HCT116 (cell line): ENCODE results near the gene STK39. TPM values are rescaled to one million over a fixed set of nuclear protein-coding genes. Genes with fewer than 3 reads are reported as not detected.

Source experiments
- ATAC-seq: fragments of 200-7000 bp; cut with Tn5 transposase; 2 replicates; pipeline ENCODE4 v1.9.1; 2020; ENCODE audit warnings: mild to moderate bottlenecking, moderate library complexity
- BruUV-seq: library from RNA; stranded (reverse); fragments of 400-500 nt; replicated peaks from 2 replicates; lab custom pipeline; 2021; lab: Mats Ljungman, UMichigan
- CTCF ChIA-PET: fragments of 300-600 bp; sonication (Branson Sonifier 250); formaldehyde crosslinking; loops from one replicate; lab custom pipeline; 2021; ENCODE audit warnings: antibody characterized with exemption; lab: Charles Lee
- POLR2A ChIA-PET: fragments of 300-600, 350-600 bp; sonication (Branson Sonifier 250); formaldehyde crosslinking; loops from one replicate; lab custom pipeline; 2021; ENCODE audit warnings: antibody characterized with exemption; lab: Charles Lee
- RAD21 ChIA-PET, 2 experiments: fragments of 300-600 bp; sonication (Branson Sonifier 250); formaldehyde crosslinking; loops; one replicate each; lab custom pipeline; 2023; ENCODE audit warnings: low total read pairs in 2 of 2; ENCODE audit not compliant: uncharacterized antibody in 2 of 2, unreplicated experiment in 2 of 2, low non-redundant PET in 1 of 2; lab: Charles Lee
- DNase-seq: peaks from one replicate; pipeline ENCODE4 v3.0.0-alpha.2; 2010; ENCODE audit warnings: low read depth, low spot score
- H2AFZ ChIP-seq: fragments of 200-600 bp; shearing (Covaris generic), sonication (generic); 2 replicates; pipeline ENCODE4 v1.6.1; 2017; ENCODE audit warnings: low read depth, mixed run types, mixed read lengths, antibody characterized with exemption, low read length; ENCODE audit not compliant: poor library complexity, severe bottlenecking
- H3K27ac ChIP-seq: 2 replicates; pipeline ENCODE4 v1.5.1; 2012; ENCODE audit warnings: low read depth, low read length
- H3K27me3 ChIP-seq: fragments of 200-600 bp; sonication (generic); 2 replicates; pipeline ENCODE4 v1.6.1; 2016; ENCODE audit warnings: mixed run types, low read length, mixed read lengths; ENCODE audit not compliant: insufficient read depth
- H3K36me3 ChIP-seq, 2 experiments: fragments of 200-500 bp in 1 of 2; fragments of 200-600 bp in 1 of 2; sonication (Bioruptor generic) in 1 of 2; sonication (generic) in 1 of 2; 2 replicates each; pipeline versions ENCODE4 v1.5.1 to v1.6.1; 2014 to 2016; ENCODE audit warnings: low read length in 2 of 2, inconsistent platforms in 1 of 2, mixed read lengths in 1 of 2, mixed run types in 1 of 2; ENCODE audit not compliant: insufficient read depth in 2 of 2, control insufficient read depth in 1 of 2
- H3K4me1 ChIP-seq, 2 experiments: fragments of 200-600 bp in 1 of 2; sonication (generic) in 1 of 2; 2 replicates each; pipeline versions ENCODE4 v1.5.1 to v1.6.1; 2012 to 2017; ENCODE audit warnings: low read length in 2 of 2, inconsistent platforms in 1 of 2, mild to moderate bottlenecking in 1 of 2, mixed read lengths in 1 of 2, mixed run types in 1 of 2, moderate library complexity in 1 of 2; ENCODE audit not compliant: insufficient read depth in 2 of 2, control insufficient read depth in 1 of 2
- H3K4me2 ChIP-seq: fragments of 200-600 bp; sonication (generic); 2 replicates; pipeline ENCODE4 v1.6.1; 2017; ENCODE audit warnings: mixed run types, low read length, mixed read lengths
- H3K4me3 ChIP-seq, 2 experiments: fragments of 200-600 bp in 1 of 2; sonication (generic) in 1 of 2; replicated peaks in 1 of 2; 2 replicates each; pipeline ENCODE4 v1.5.1; 2011 to 2016; ENCODE audit warnings: low read length in 2 of 2, control low read depth in 1 of 2, low read depth in 1 of 2, mild to moderate bottlenecking in 1 of 2, mixed read lengths in 1 of 2, mixed run types in 1 of 2
- H3K79me2 ChIP-seq: fragments of 200-600 bp; sonication (generic); 2 replicates; pipeline ENCODE4 v1.6.1; 2017; ENCODE audit warnings: mild to moderate bottlenecking, mixed run types, low read length, moderate library complexity, mixed read lengths; ENCODE audit not compliant: insufficient read depth
- H3K9ac ChIP-seq: fragments of 200-600 bp; sonication (generic); 2 replicates; pipeline ENCODE4 v1.6.1; 2016; ENCODE audit warnings: low read length, mixed read lengths
- H3K9me2 ChIP-seq: fragments of 200-600 bp; sonication (generic), shearing (Covaris generic); 2 replicates; pipeline ENCODE4 v1.6.1; 2017; ENCODE audit warnings: mixed run types, mild to moderate bottlenecking, moderate library complexity; ENCODE audit not compliant: insufficient read depth
- H3K9me3 ChIP-seq, 2 experiments: fragments of 200-500 bp in 1 of 2; fragments of 200-600 bp in 1 of 2; sonication (Bioruptor generic) in 1 of 2; sonication (generic) in 1 of 2; 2 replicates each; pipeline ENCODE4 v1.6.1; 2014 to 2017; ENCODE audit warnings: low read length in 2 of 2, mixed read lengths in 2 of 2, inconsistent platforms in 1 of 2, low read depth in 1 of 2, mild to moderate bottlenecking in 1 of 2, mixed run types in 1 of 2, moderate library complexity in 1 of 2; ENCODE audit not compliant: control insufficient read depth in 1 of 2, insufficient read depth in 1 of 2
- H4K20me1 ChIP-seq: fragments of 200-600 bp; sonication (generic), shearing (Covaris generic); 2 replicates; pipeline ENCODE4 v1.6.1; 2017; ENCODE audit warnings: mixed run types, mild to moderate bottlenecking, moderate library complexity; ENCODE audit not compliant: insufficient read depth
- MAX ChIP-seq: IDR thresholded peaks from 2 replicates; pipeline ENCODE4 v1.6.1; 2012
- POLR2A ChIP-seq: IDR thresholded peaks from 2 replicates; pipeline ENCODE4 v1.7.0; 2011; ENCODE audit warnings: borderline replicate concordance; ENCODE audit not compliant: insufficient read depth, insufficient read length; ENCODE audit errors: extremely low read depth
- POLR2AphosphoS5 ChIP-seq: IDR thresholded peaks from 2 replicates; pipeline ENCODE4 v1.6.1; 2011; ENCODE audit warnings: mild to moderate bottlenecking, low read depth, low read length, moderate library complexity
- SIN3A ChIP-seq: IDR thresholded peaks from 2 replicates; pipeline ENCODE4 v1.6.1; 2012; ENCODE audit warnings: low read depth
- SP1 ChIP-seq: IDR thresholded peaks from 2 replicates; pipeline ENCODE4 v1.6.1; 2012; ENCODE audit warnings: low read depth
- SRF ChIP-seq: IDR thresholded peaks from 2 replicates; pipeline ENCODE4 v1.6.1; 2012; ENCODE audit warnings: low read depth
- ZBTB33 ChIP-seq: IDR thresholded peaks from 2 replicates; pipeline ENCODE4 v1.6.1; 2011; ENCODE audit warnings: mild to moderate bottlenecking, low read length, moderate library complexity; ENCODE audit not compliant: insufficient replicate concordance; ENCODE audit errors: extremely low read depth
- intact Hi-C: fragments of 100-400 bp; cut with micrococcal nuclease; formaldehyde crosslinking; loops from 2 replicates; pipeline ENCODE4 v1.10.0; 2022
- total RNA-seq: library from RNA; stranded (reverse); gene quantifications from one replicate; pipeline ENCODE4 v1.2.1, GENCODE V29; 2021; ENCODE audit not compliant: unreplicated experiment

Gene STK39
- total RNA-seq, 1 experiment from 2014 or later, result 118 TPM

- ChIA-PET POLR2A (interaction anchor here (1.0 to 4.9 kb wide), 8 partner anchors 11 to 29 kb away, joined by 3 to 33 read pairs (median 6); no protein-coding TSS in a partner anchor), CTCF (interaction anchor here (1.1 kb wide), 1 partner anchor 146 kb away, joined by 4 read pairs; no protein-coding TSS in a partner anchor), RAD21 (no interaction called here)
- TF ChIP-seq SRF, result no peak
- TF ChIP-seq MAX, result no peak
- TF ChIP-seq SIN3A, result no peak
- TF ChIP-seq SP1, result no peak
- TF ChIP-seq POLR2A, result no peak
- peak; percentile 36; the same call in 1 of the 2 replicates for TF ChIP-seq POLR2AphosphoS5
- no peak for TF ChIP-seq ZBTB33
- no peak overlapping the region for H2AFZ ChIP-seq
- DNase-seq (no peak), ATAC-seq (peak; percentile 5; the same call in 1 of the 2 replicates)
- peak overlapping the region in 1 of 2 experiments; percentile 40; a peak in 2 of 4 replicates for H3K4me3 ChIP-seq
- H4K20me1 ChIP-seq, result no peaks in the 10 kb centered on the region
- peaks cover 94 to 100% of the 10 kb centered on the region in 2 experiments for H3K4me1 ChIP-seq
- no peaks in the 10 kb centered on the region for H3K27me3 ChIP-seq
- intact Hi-C loops, result no loop called here
- H3K9ac ChIP-seq, result peak overlapping the region; percentile 60
- no peaks in the 10 kb centered on the region for H3K9me3 ChIP-seq
- H3K36me3 ChIP-seq, result no peaks in the 10 kb centered on the region
- H3K79me2 ChIP-seq, result peaks cover 99% of the 10 kb centered on the region
- H3K9me2 ChIP-seq, result no peaks in the 10 kb centered on the region
- H3K4me2 ChIP-seq, result peak overlapping the region; percentile 67
- BruUV-seq, result no TSS peak
- peak overlapping the region; percentile 99 for H3K27ac ChIP-seq
Observed at GRCh38 chr2:168190590-168191336, 56.6 kb downstream of the STK39 start.
